Muscle of arm (tissue), 12 donors: ENCODE measurements around the gene MTRF1. TPM values are rescaled to one million over a fixed set of nuclear protein-coding genes. Genes with fewer than 3 reads are reported as not detected.
A peak's percentile ranks its signal among the peaks of the same experiment; 100 is the strongest.

Experiments used
- DNase-seq: peaks from one replicate; pipeline ENCODE4 v3.0.0-alpha.2; 2013
- polyA plus RNA-seq, 12 donors: library from polyadenylated mRNA; unstranded; fragments of 120-200 nt; gene quantifications; one replicate each; pipeline ENCODE4 v1.2.1, GENCODE V29; 2013; ENCODE audit not compliant: insufficient read length in 12 of 12

MTRF1 gene
- polyA plus RNA-seq, 12 donors: 8.1 to 18.0 (median 11.7) TPM; not detected in 2

- no peak for DNase-seq
Observed at GRCh38 chr13:41229356-41229755, 34.0 kb downstream of the MTRF1 start.

GRCh38 chr13:41224113-41225110 is 39.0 kb downstream of the MTRF1 start:
- no peak for DNase-seq

GRCh38 chr13:41222259-41222852 is 41.0 kb downstream of the MTRF1 start:
- peak; percentile 31 for DNase-seq

- no peak for DNase-seq
Observed at GRCh38 chr13:41220401-41220800, 43.0 kb downstream of the MTRF1 start.

GRCh38 chr13:41216160-41216559 is 47.2 kb downstream of the MTRF1 start:
- DNase-seq: no peak

- no peak for DNase-seq
Observed at GRCh38 chr13:41213919-41214318, 49.5 kb downstream of the MTRF1 start.

GRCh38 chr13:41213316-41213715 is 50.1 kb downstream of the MTRF1 start:
- no peak for DNase-seq

GRCh38 chr13:41212881-41213280 is 50.5 kb downstream of the MTRF1 start:
- DNase-seq: no peak

- DNase-seq: no peak
Observed at GRCh38 chr13:41211062-41211461, 52.3 kb downstream of the MTRF1 start.

GRCh38 chr13:41206467-41206866 is 56.9 kb downstream of the MTRF1 start:
- no peak for DNase-seq

GRCh38 chr13:41203810-41204209 is 59.6 kb downstream of the MTRF1 start:
- peak; percentile 33 for DNase-seq

GRCh38 chr13:41200126-41200525 is 63.2 kb downstream of the MTRF1 start:
- no peak for DNase-seq

- DNase-seq: no peak
Observed at GRCh38 chr13:41199526-41199925, 63.9 kb downstream of the MTRF1 start.

GRCh38 chr13:41199079-41199478 is 64.3 kb downstream of the MTRF1 start:
- DNase-seq: no peak

- no peak for DNase-seq
Observed at GRCh38 chr13:41196620-41197019, 66.8 kb downstream of the MTRF1 start.

- DNase-seq: no peak
Observed at GRCh38 chr13:41196011-41196410, 67.4 kb downstream of the MTRF1 start.

- peak; percentile 95 for DNase-seq
Observed at GRCh38 chr13:41193919-41194824, 69.2 kb downstream of the MTRF1 start, which contains the start of gene KBTBD7. Gene KBTBD7 (minus strand): TSS chr13:41194569. CDS start chr13:41194257, 312 bp downstream.

- DNase-seq: no peak
Observed at GRCh38 chr13:41193469-41193868, 69.9 kb downstream of the MTRF1 start.

- no peak for DNase-seq
Observed at GRCh38 chr13:41188584-41188983, 74.8 kb downstream of the MTRF1 start.

GRCh38 chr13:41186481-41186880 is 76.9 kb downstream of the MTRF1 start:
- no peak for DNase-seq

GRCh38 chr13:41182231-41182630 is 81.1 kb downstream of the MTRF1 start:
- DNase-seq: no peak
